HepG2 (cell line): ENCODE measurements around the gene MMP25. TPM values are rescaled to one million over a fixed set of nuclear protein-coding genes. Genes with fewer than 3 reads are reported as not detected.

Experiments
- ATAC-seq: fragments of 200-7000 bp; cut with Tn5 transposase; 3 replicates; pipeline ENCODE4 v1.9.1; 2020; ENCODE audit warnings: mild to moderate bottlenecking, moderate library complexity
- BruUV-seq: library from RNA; stranded (reverse); fragments of 400-500 nt; replicated peaks from 2 replicates; lab custom pipeline; 2021; lab: Mats Ljungman, UMichigan
- CTCF ChIA-PET: fragments of 300-600 bp; formaldehyde crosslinking; extraction: SDS; loops from one replicate; lab custom pipeline; 2021; ENCODE audit warnings: low total read pairs, inconsistent platforms, low intra/inter-chr PET ratio; lab: Yijun Ruan, JAX
- POLR2A ChIA-PET: fragments of 350-600 bp; sonication (Branson Sonifier 250); formaldehyde crosslinking; loops from one replicate; lab custom pipeline; 2020; ENCODE audit warnings: antibody characterized with exemption, inconsistent platforms; lab: Yijun Ruan, JAX
- DNase-seq: peaks from one replicate; pipeline ENCODE4 v3.0.0-alpha.2; 2015; ENCODE audit warnings: low spot score
- FAIRE-seq: peaks from 3 replicates; lab custom pipeline; 2011; peaks lifted over from hg19 to GRCh38; lab: Jason Lieb, UNC
- H2AFZ ChIP-seq: one replicate; pipeline ENCODE4 v1.6.1; 2011; ENCODE audit warnings: low read length, inconsistent platforms
- H3K27ac ChIP-seq: fragments of 300-600 bp; 3 replicates; pipeline ENCODE4 v1.8.0; 2011; ENCODE audit warnings: mixed run types, mild to moderate bottlenecking, mixed read lengths, low read length, inconsistent platforms; ENCODE audit not compliant: insufficient read depth; ENCODE audit errors: extremely low read length
- H3K27me3 ChIP-seq, 2 experiments: fragments of 200-600 bp in 1 of 2; 2 replicates in 1 of 2; 3 replicates in 1 of 2; pipeline versions ENCODE4 v1.6.0 to v1.8.0; 2011; ENCODE audit warnings: low read length in 2 of 2, mild to moderate bottlenecking in 2 of 2, moderate library complexity in 2 of 2, inconsistent platforms in 1 of 2; ENCODE audit not compliant: insufficient read depth in 2 of 2, control insufficient read depth in 1 of 2
- H3K36me3 ChIP-seq, 2 experiments: fragments of 200-600 bp in 1 of 2; replicated peaks in 1 of 2; 2 replicates in 1 of 2; 3 replicates in 1 of 2; pipeline versions ENCODE4 v1.5.1 to v1.8.0; 2011; ENCODE audit warnings: low read length in 2 of 2, inconsistent platforms in 1 of 2; ENCODE audit not compliant: insufficient read depth in 2 of 2, control insufficient read depth in 1 of 2
- H3K4me1 ChIP-seq: 2 replicates; pipeline ENCODE4 v1.5.1; 2012; ENCODE audit warnings: low read length, inconsistent platforms; ENCODE audit not compliant: insufficient read depth
- H3K4me2 ChIP-seq: 2 replicates; pipeline ENCODE4 v1.6.0; 2011; ENCODE audit warnings: low read depth, low read length, inconsistent platforms
- H3K4me3 ChIP-seq, 3 experiments: fragments of 200-600 bp in 1 of 3; sonication (generic), shearing (Covaris generic) in 1 of 3; replicated peaks in 1 of 3; 2 replicates each; pipeline ENCODE4 v1.5.1; 2011 to 2016; ENCODE audit warnings: low read length in 3 of 3, inconsistent platforms in 2 of 3, low read depth in 2 of 3, mild to moderate bottlenecking in 2 of 3, control low read depth in 1 of 3, mixed read lengths in 1 of 3; ENCODE audit not compliant: insufficient read depth in 1 of 3
- H3K79me2 ChIP-seq: one replicate; pipeline ENCODE4 v1.6.1; 2011; ENCODE audit warnings: low read length, inconsistent platforms; ENCODE audit not compliant: insufficient read depth
- H3K9ac ChIP-seq: 2 replicates; pipeline ENCODE4 v1.6.0; 2011; ENCODE audit warnings: mild to moderate bottlenecking, low read depth, low read length, inconsistent platforms; ENCODE audit not compliant: insufficient read depth
- H3K9me3 ChIP-seq: 2 replicates; pipeline ENCODE4 v1.5.1; 2012; ENCODE audit warnings: mild to moderate bottlenecking, low read length
- H4K20me1 ChIP-seq: 2 replicates; pipeline ENCODE4 v1.6.0; 2011; ENCODE audit warnings: inconsistent platforms, mild to moderate bottlenecking, low read length, moderate library complexity; ENCODE audit not compliant: insufficient read depth
- BORCS8-MEF2B ChIP-seq: sonication (generic); formaldehyde crosslinking; IDR thresholded peaks from 2 replicates; pipeline ENCODE4 v1.8.0; 2022; ENCODE audit warnings: mild to moderate bottlenecking, missing genetic modification reagents
- MAZ ChIP-seq, 2 experiments: sonication (generic) in 1 of 2; formaldehyde crosslinking in 1 of 2; IDR thresholded peaks; 2 replicates each; pipeline versions ENCODE4 v1.5.0 to v1.6.1; 2012 to 2020; ENCODE audit warnings: low read depth in 2 of 2, mild to moderate bottlenecking in 2 of 2, borderline replicate concordance in 1 of 2, improper control_type of control experiment in 1 of 2, low read length in 1 of 2, missing genetic modification reagents in 1 of 2, moderate library complexity in 1 of 2
- NFRKB ChIP-seq: fragments of 450-650 bp; IDR thresholded peaks from 2 replicates; pipeline ENCODE4 v1.6.1; 2017
- POLR2A ChIP-seq, 2 experiments: IDR thresholded peaks; 2 replicates each; pipeline ENCODE4 v1.6.1; 2011; ENCODE audit warnings: low read depth in 2 of 2, low read length in 2 of 2, mild to moderate bottlenecking in 1 of 2, moderate library complexity in 1 of 2; ENCODE audit not compliant: insufficient read depth in 1 of 2
- SAP130 ChIP-seq: IDR thresholded peaks from 2 replicates; pipeline ENCODE4 v1.6.1; 2016; ENCODE audit warnings: low read depth
- SP4 ChIP-seq: sonication (generic); formaldehyde crosslinking; IDR thresholded peaks from 2 replicates; pipeline ENCODE4 v1.8.1; 2023; ENCODE audit warnings: mild to moderate bottlenecking, missing genetic modification reagents
- TAF1 ChIP-seq: sonication (generic); formaldehyde crosslinking; IDR thresholded peaks from 2 replicates; pipeline ENCODE4 v1.4.0; 2020; ENCODE audit warnings: missing genetic modification reagents
- TFDP2 ChIP-seq: sonication (generic); formaldehyde crosslinking; IDR thresholded peaks from 2 replicates; pipeline ENCODE4 v1.4.0; 2020; ENCODE audit warnings: missing genetic modification reagents
- THAP8 ChIP-seq: sonication (generic); formaldehyde crosslinking; IDR thresholded peaks from 2 replicates; pipeline ENCODE4 v1.5.1; 2020; ENCODE audit warnings: missing genetic modification reagents, mild to moderate bottlenecking, borderline replicate concordance
- ZBTB42 ChIP-seq: sonication (generic); formaldehyde crosslinking; IDR thresholded peaks from 2 replicates; pipeline ENCODE4 v1.5.0; 2020; ENCODE audit warnings: mild to moderate bottlenecking, missing genetic modification reagents
- ZNF30 ChIP-seq: sonication (generic); formaldehyde crosslinking; IDR thresholded peaks from 2 replicates; pipeline ENCODE4 v1.5.0; 2020; ENCODE audit warnings: mild to moderate bottlenecking, missing genetic modification reagents
- ZNF501 ChIP-seq: sonication (generic); formaldehyde crosslinking; IDR thresholded peaks from 2 replicates; pipeline ENCODE4 v1.5.1; 2020; ENCODE audit warnings: mild to moderate bottlenecking, moderate library complexity, missing genetic modification reagents
- ZNF747 ChIP-seq: sonication (generic); formaldehyde crosslinking; IDR thresholded peaks from 2 replicates; pipeline ENCODE4 v1.8.1; 2023; ENCODE audit warnings: missing genetic modification reagents, mild to moderate bottlenecking, borderline replicate concordance
- ZNF777 ChIP-seq: sonication (generic); formaldehyde crosslinking; IDR thresholded peaks from 2 replicates; pipeline ENCODE4 v1.4.0; 2020; ENCODE audit warnings: missing genetic modification reagents
- ZNF792 ChIP-seq: IDR thresholded peaks from 2 replicates; pipeline ENCODE4 v1.6.1; 2016
- WGBS: methylation state at CpG from one replicate; pipeline ENCODE4 v1.1.6; 2017; ENCODE audit warnings: low lambda C conversion rate; 5-methylcytosine and 5-hydroxymethylcytosine counted together
- in situ Hi-C: cut with HindIII; loops from 2 replicates; pipeline ENCODE4 v1.10.0; 2017; ENCODE audit warnings: low pct_unique_long_range_greater_than_20kb; ENCODE audit not compliant: extremely low pct_ligation_motif_present
- intact Hi-C: fragments of 100-400 bp; cut with micrococcal nuclease; formaldehyde crosslinking; loops from one replicate; pipeline ENCODE4 v1.10.0; 2022; ENCODE audit not compliant: unreplicated experiment
- polyA plus RNA-seq, 8 experiments: library from polyadenylated mRNA; depleted of rRNA in 3 of 8; stranded (reverse) in 7 of 8; unstranded in 1 of 8; fragments of >200 nt; fragmentation: Illumina TruSeq in 4 of 8; extraction: Trizol in 4 of 8; gene quantifications; 2 replicates each; pipeline versions ENCODE4 v1.2.1 to v1.2.3, GENCODE V29; 2011 to 2016; ENCODE audit warnings: low read depth in 4 of 8, missing spikeins in 1 of 8, mixed read lengths in 1 of 8; ENCODE audit not compliant: insufficient read depth in 1 of 8
- total RNA-seq, 5 experiments: library from RNA; depleted of rRNA; stranded (reverse); fragments of >200 nt; fragmentation: Illumina TruSeq; extraction: Trizol; gene quantifications; 2 replicates each; pipeline ENCODE4 v1.2.3, GENCODE V29; 2016; ENCODE audit warnings: low read depth in 1 of 5

MMP25 gene
- total and polyA plus RNA-seq, 2 of the 13 experiments (the other 11 are each of a cell fraction or from before 2014, with no cell fraction given): 0.04 to 0.08 TPM

DNA sequence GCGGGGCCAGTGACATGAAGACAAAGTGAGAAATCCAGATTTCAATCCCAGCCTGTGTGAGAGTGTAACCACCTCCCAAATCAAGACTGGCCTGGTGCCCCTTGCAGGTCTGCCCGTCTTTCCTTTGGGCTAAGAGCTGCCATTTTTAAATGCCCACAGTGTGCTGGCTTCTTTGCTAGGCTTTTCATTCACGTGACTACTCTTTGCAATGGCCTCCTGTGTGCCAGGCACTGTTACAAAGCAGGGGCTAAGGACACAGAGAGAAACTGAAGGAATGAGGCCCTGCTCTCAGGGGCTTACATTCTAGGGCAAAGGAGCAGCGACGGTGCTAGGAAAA, 53.0 kb downstream of the MMP25 start:
- CTCF ChIA-PET: no interaction called here
- in situ Hi-C loops: no loop called here
- intact Hi-C loops: loop anchor here (5.0 kb wide), 1 partner anchor 33 kb away; no protein-coding TSS in a partner anchor
- Histone ChIP-seq H3K27me3 (peaks cover 0 to 13% of the 10 kb centered on the region in 2 experiments; a peak in 2 of 5 replicates), H3K36me3 (no peaks in the 10 kb centered on the region), H3K27ac (no peak overlapping the region), H3K9me3 (no peaks in the 10 kb centered on the region)
- POLR2A ChIA-PET: interaction anchor here (2.8 to 2.9 kb wide), 2 partner anchors 12 to 50 kb away, joined by 6 to 17 read pairs; no protein-coding TSS in a partner anchor
- no peak for TF ChIP-seq ZNF792 (CRISPR knock-in tag)
- TF ChIP-seq ZNF501 (CRISPR knock-in tag): 0 out of 2 replicates have a peak, but pooled peaks have one; percentile 6
- TF ChIP-seq, all 625 proteins: peak for 1
- ATAC-seq (no peak), DNase-seq (no peak), FAIRE-seq (no peak)
- Histone ChIP-seq H3K4me3 (peak overlapping the region in 1 of 3 experiments; percentile 62; a peak in 2 of 6 replicates), H3K4me2 (peak overlapping the region; percentile 86), H4K20me1 (no peaks in the 10 kb centered on the region), H3K79me2 (no peaks in the 10 kb centered on the region), H2AFZ (peak overlapping the region; percentile 87), H3K9ac (no peak overlapping the region), H3K4me1 (peaks cover 58% of the 10 kb centered on the region)
- BruUV-seq: no TSS peak
- 63% methylated on average over 5 of the region's 5 CpGs for WGBS

DNA sequence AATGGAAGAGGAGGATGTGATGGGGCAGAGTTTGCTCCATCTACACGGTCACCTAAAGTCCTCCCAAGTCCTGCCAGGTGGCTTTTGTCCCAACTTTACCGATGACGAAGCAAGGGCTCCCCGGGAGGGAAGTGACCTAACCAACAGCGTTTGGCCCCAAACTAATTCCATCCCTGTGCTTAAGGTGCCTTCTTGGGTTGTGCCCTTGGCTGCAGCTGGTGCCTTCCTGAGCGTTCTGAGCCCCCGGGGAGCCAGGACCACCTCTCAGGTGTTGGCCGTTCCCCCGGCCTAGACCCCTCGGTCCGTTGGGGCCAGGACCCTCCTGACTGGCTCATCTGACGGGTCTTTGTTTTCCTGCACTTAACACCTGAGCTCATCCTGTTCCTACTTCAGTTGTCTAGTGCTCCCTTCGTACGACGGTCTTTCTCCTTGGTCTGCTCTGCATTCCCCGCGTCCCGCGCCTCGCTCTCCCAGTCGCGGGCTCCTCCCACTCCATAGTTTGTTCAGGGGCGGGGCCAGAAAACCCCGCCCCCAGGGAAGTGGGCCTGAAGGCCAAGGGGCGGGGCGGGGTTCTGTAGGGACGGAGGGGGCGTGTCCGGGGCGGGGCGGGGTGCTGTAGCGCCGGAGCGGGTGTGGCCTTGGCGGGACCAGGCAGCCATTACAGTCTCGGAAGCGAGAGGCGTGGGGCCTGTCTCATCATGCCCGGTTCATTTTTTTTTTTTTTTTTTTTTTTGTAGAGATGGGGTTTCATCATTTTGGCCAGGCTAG, 53.6 kb downstream of the MMP25 start:
- Histone ChIP-seq H3K27ac (no peak overlapping the region), H2AFZ (peak overlapping the region; percentile 87), H3K4me2 (peak overlapping the region; percentile 86), H3K9me3 (no peaks in the 10 kb centered on the region), H3K36me3 (no peaks in the 10 kb centered on the region), H3K4me1 (peaks cover 59% of the 10 kb centered on the region), H4K20me1 (no peaks in the 10 kb centered on the region), H3K27me3 (peaks cover 0 to 13% of the 10 kb centered on the region in 2 experiments; a peak in 2 of 5 replicates), H3K79me2 (no peaks in the 10 kb centered on the region), H3K4me3 (peak overlapping the region in 2 of 3 experiments; percentile 5 to 62; a peak in 2 of 6 replicates), H3K9ac (0 out of 2 replicates have a peak overlapping the region, but pooled peaks have one; percentile 23)
- ATAC-seq (peak; percentile 75), FAIRE-seq (no peak), DNase-seq (peak; percentile 81)
- WGBS: 6% methylated on average over 31 of the region's 39 CpGs
- intact Hi-C loops: loop anchor here (2.0 to 5.0 kb wide), 2 partner anchors 32 to 41 kb away; no protein-coding TSS in a partner anchor
- CTCF ChIA-PET: interaction anchor here (1.4 kb wide), 1 partner anchor 13 kb away, joined by 4 read pairs; no protein-coding TSS in a partner anchor
- in situ Hi-C loops: no loop called here
- no TSS peak for BruUV-seq
- POLR2A ChIA-PET: interaction anchor here (2.8 to 2.9 kb wide), 2 partner anchors 12 to 50 kb away, joined by 6 to 17 read pairs; no protein-coding TSS in a partner anchor
- 0 out of 2 replicates have a peak, but pooled peaks have one; percentile 5 for TF ChIP-seq ZNF777
- peak; percentile 67; the same call in 1 of the 2 replicates for TF ChIP-seq SP4 (CRISPR knock-in tag)
- peak in 1 of 2 experiments; percentile 58; a peak in 1 of 4 replicates for TF ChIP-seq POLR2A (IDR thresholded peaks at IDR 0.05; ENCODE audit: insufficient read depth in 1 of 2, low read depth in 2 of 2, low read length in 2 of 2)
- TF ChIP-seq TAF1 (CRISPR knock-in tag): peak; percentile 46; the same call in 1 of the 2 replicates
- TF ChIP-seq ZNF747: 0 out of 2 replicates have a peak, but pooled peaks have one; percentile 25
- no peak for TF ChIP-seq NFRKB
- TF ChIP-seq TFDP2 (CRISPR knock-in tag): peak; percentile 48
- TF ChIP-seq ZBTB42 (CRISPR knock-in tag): 0 out of 2 replicates have a peak, but pooled peaks have one; percentile 39
- no peak for TF ChIP-seq THAP8 (CRISPR knock-in tag)
- TF ChIP-seq BORCS8-MEF2B (CRISPR knock-in tag): peak; percentile 32; the same call in 1 of the 2 replicates
- peak; percentile 49; the same call in 1 of the 2 replicates for TF ChIP-seq MAZ (IDR thresholded peaks at IDR 0.05; ENCODE audit: borderline replicate concordance, low read depth, low read length)
- TF ChIP-seq MAZ (CRISPR knock-in tag; IDR thresholded peaks at IDR 0.05; ENCODE audit: low read depth): no peak
- no peak; the same call in 1 of the 2 replicates for TF ChIP-seq SAP130 (CRISPR knock-in tag)
- TF ChIP-seq ZNF30 (CRISPR knock-in tag): no peak
